GM12878 (cell line): ENCODE results near the gene ARHGAP21. TPM values are rescaled to one million over a fixed set of nuclear protein-coding genes. Genes with fewer than 3 reads are reported as not detected.

Experiments
- ATAC-seq: fragments of 200-7000 bp; cut with Tn5 transposase; 3 replicates; pipeline ENCODE4 v1.9.1; 2020; ENCODE audit warnings: mild to moderate bottlenecking, moderate library complexity
- BruUV-seq: library from RNA; stranded (reverse); fragments of 400-500 nt; replicated peaks from 2 replicates; lab custom pipeline; 2021; lab: Mats Ljungman, UMichigan
- CTCF ChIA-PET: fragments of 300-600 bp; sonication (Branson Sonifier 250); formaldehyde crosslinking; extraction: SDS; loops from one replicate; lab custom pipeline; 2021; ENCODE audit warnings: inconsistent platforms; lab: Yijun Ruan, JAX
- POLR2A ChIA-PET: fragments of 350-600 bp; formaldehyde crosslinking; extraction: SDS; loops from one replicate; lab custom pipeline; 2021; ENCODE audit warnings: inconsistent platforms; lab: Charles Lee
- RAD21 ChIA-PET: fragments of 300-600 bp; sonication (Branson Sonifier 250); formaldehyde crosslinking; loops from one replicate; lab custom pipeline; 2023; ENCODE audit warnings: antibody characterized with exemption; ENCODE audit not compliant: unreplicated experiment; lab: Charles Lee
- SMC1A ChIA-PET: fragments of 300-600 bp; sonication (Branson Sonifier 250); formaldehyde crosslinking; loops from one replicate; lab custom pipeline; 2023; ENCODE audit not compliant: unreplicated experiment, uncharacterized antibody; lab: Charles Lee
- DNase-seq: peaks from one replicate; pipeline ENCODE4 v3.0.0-alpha.2; 2011; ENCODE audit warnings: low read depth, low spot score
- FAIRE-seq: peaks from 3 replicates; lab custom pipeline; 2011; peaks lifted over from hg19 to GRCh38; lab: Jason Lieb, UNC
- H2AFZ ChIP-seq: 2 replicates; pipeline ENCODE4 v1.6.0; 2011; ENCODE audit warnings: low read depth, low read length, control low read depth; ENCODE audit not compliant: control insufficient read depth
- H3K27ac ChIP-seq: 2 replicates; pipeline ENCODE4 v1.5.1; 2011; ENCODE audit warnings: control low read depth; ENCODE audit not compliant: control insufficient read depth, insufficient read depth
- H3K27me3 ChIP-seq, 2 experiments: replicated peaks in 1 of 2; 2 replicates each; pipeline versions ENCODE4 v1.6.0 to v1.6.1; 2011; ENCODE audit warnings: low read length in 1 of 2; ENCODE audit not compliant: control insufficient read depth in 2 of 2, insufficient read depth in 2 of 2
- H3K36me3 ChIP-seq, 2 experiments: 2 replicates each; pipeline ENCODE4 v1.5.1; 2011; ENCODE audit warnings: low read length in 1 of 2; ENCODE audit not compliant: control insufficient read depth in 2 of 2, insufficient read depth in 2 of 2
- H3K4me1 ChIP-seq: 2 replicates; pipeline ENCODE4 v1.6.1; 2011; ENCODE audit warnings: mild to moderate bottlenecking, low read length, moderate library complexity, mixed read lengths; ENCODE audit not compliant: control insufficient read depth, insufficient read depth
- H3K4me2 ChIP-seq: 2 replicates; pipeline ENCODE4 v1.6.0; 2011; ENCODE audit warnings: control low read depth; ENCODE audit not compliant: control insufficient read depth, insufficient read depth
- H3K4me3 ChIP-seq: fragments of 200-600 bp; sonication (generic); 2 replicates; pipeline ENCODE4 v1.5.1; 2016
- H3K79me2 ChIP-seq: 2 replicates; pipeline ENCODE4 v1.6.0; 2011; ENCODE audit warnings: low read length; ENCODE audit not compliant: control insufficient read depth, insufficient read depth
- H3K9ac ChIP-seq: 2 replicates; pipeline ENCODE4 v1.8.0; 2011; ENCODE audit warnings: low read length, control low read depth, mixed read lengths; ENCODE audit not compliant: control insufficient read depth, insufficient read depth
- H3K9me3 ChIP-seq: replicated peaks from 3 replicates; pipeline ENCODE4 v1.5.1; 2011; ENCODE audit warnings: mild to moderate bottlenecking, low read length; ENCODE audit not compliant: control insufficient read depth, insufficient read depth
- H4K20me1 ChIP-seq: 2 replicates; pipeline ENCODE4 v1.6.0; 2011; ENCODE audit not compliant: control insufficient read depth, insufficient read depth
- CBX3 ChIP-seq: fragments of 200-600 bp; sonication (generic); IDR thresholded peaks from 2 replicates; pipeline ENCODE4 v1.6.1; 2016; ENCODE audit warnings: low read depth, borderline replicate concordance
- CREM ChIP-seq: IDR thresholded peaks from 2 replicates; pipeline ENCODE4 v1.6.1; 2014; ENCODE audit warnings: antibody characterized with exemption, low read depth
- EP300 ChIP-seq, 2 experiments: fragments of 150-350 bp in 1 of 2; IDR thresholded peaks; 2 replicates each; pipeline ENCODE4 v1.6.1; 2011 to 2012; ENCODE audit warnings: low read depth in 2 of 2, low read length in 2 of 2, borderline replicate concordance in 1 of 2, improper control_type of control experiment in 1 of 2, inconsistent platforms in 1 of 2; ENCODE audit not compliant: control insufficient read depth in 1 of 2
- ETV6 ChIP-seq, 2 experiments: fragments of 450-650 bp in 1 of 2; IDR thresholded peaks in 1 of 2; conservative IDR thresholded peaks in 1 of 2; 2 replicates each; pipeline ENCODE4 v1.6.1; 2014; ENCODE audit warnings: antibody characterized with exemption in 1 of 2, borderline replicate concordance in 1 of 2, low read depth in 1 of 2, mild to moderate bottlenecking in 1 of 2, moderate library complexity in 1 of 2
- MTA3 ChIP-seq: IDR thresholded peaks from 2 replicates; pipeline ENCODE4 v1.6.1; 2012; ENCODE audit warnings: low read length, inconsistent platforms, borderline replicate concordance
- RAD21 ChIP-seq: IDR thresholded peaks from 2 replicates; pipeline ENCODE4 v1.6.1; 2011; ENCODE audit warnings: mild to moderate bottlenecking, low read depth, low read length, moderate library complexity; ENCODE audit not compliant: insufficient read depth
- TAF1 ChIP-seq: IDR thresholded peaks from 2 replicates; pipeline ENCODE4 v1.6.1; 2011; ENCODE audit warnings: mild to moderate bottlenecking, low read depth, low read length, borderline replicate concordance
- ZBED1 ChIP-seq: IDR thresholded peaks from 2 replicates; pipeline ENCODE4 v1.6.1; 2016; ENCODE audit warnings: borderline replicate concordance
- WGBS: methylation state at CpG from one replicate; pipeline ENCODE4 v1.1.6; 2016; ENCODE audit warnings: low lambda C conversion rate; ENCODE audit not compliant: insufficient replicate concordance, insufficient coverage; ENCODE audit errors: missing lambda C conversion rate; 5-methylcytosine and 5-hydroxymethylcytosine counted together
- in situ Hi-C: fragments of 300-500 bp; cut with MboI; formaldehyde crosslinking; loops from 9 replicates; pipeline ENCODE4 v1.14.3; 2018; ENCODE audit warnings: mixed read lengths
- intact Hi-C: fragments of 100-400 bp; cut with micrococcal nuclease; formaldehyde crosslinking; loops from one replicate; pipeline ENCODE4 v1.14.2; 2022; ENCODE audit not compliant: unreplicated experiment
- polyA plus RNA-seq, 11 experiments: library from polyadenylated mRNA; depleted of rRNA in 4 of 11; unstranded in 6 of 11; stranded (reverse) in 5 of 11; fragments of >200 nt; fragmentation: Nextera tagmentation in 4 of 11; fragmentation: Illumina TruSeq in 1 of 11; extraction: Ambion mirVana in 4 of 11; extraction: Trizol in 1 of 11; gene quantifications; 1 replicate in 1 of 11; 2 replicates in 10 of 11; pipeline versions ENCODE4 v1.2.1 to v1.2.3, GENCODE V29; 2011 to 2016; ENCODE audit warnings: inconsistent platforms in 2 of 11, missing spikeins in 2 of 11, low read depth in 1 of 11
- total RNA-seq, 4 experiments: library from RNA; depleted of rRNA in 3 of 4; stranded (reverse); fragments of >200 nt in 3 of 4; fragmentation: Illumina TruSeq in 1 of 4; extraction: Trizol in 1 of 4; gene quantifications; 2 replicates each; pipeline versions ENCODE4 v1.2.1 to v1.2.3, GENCODE V29; 2013 to 2021

The ARHGAP21 gene
- total and polyA plus RNA-seq, 10 of the 15 experiments (the other 5 are each of a cell fraction or from before 2014, with no cell fraction given): 11.7 to 103 (median 37.6) TPM

DNA sequence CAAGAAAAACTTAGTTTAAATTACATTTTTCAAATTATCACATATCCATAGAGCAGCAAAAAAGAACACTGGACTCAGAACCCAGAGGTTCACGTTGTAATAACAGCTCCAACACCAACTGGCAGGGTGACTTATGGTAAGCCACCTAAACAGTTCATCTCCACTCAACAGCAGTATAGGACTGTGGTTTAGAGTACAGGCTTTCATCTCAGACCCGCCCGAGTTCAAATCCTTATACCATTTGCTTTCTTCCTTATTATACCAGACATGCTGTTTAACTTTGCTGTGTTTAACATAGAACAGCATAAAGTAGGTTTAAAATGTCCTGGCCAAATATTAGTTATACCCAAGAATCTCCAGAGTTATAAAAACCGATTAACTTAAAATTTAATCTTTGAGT is 97.9 kb downstream of the ARHGAP21 start:
- Histone ChIP-seq H3K4me3 (no peak overlapping the region), H3K27me3 (no peaks in the 10 kb centered on the region), H2AFZ (no peak overlapping the region), H3K4me1 (no peaks in the 10 kb centered on the region), H3K36me3 (peaks cover 0 to 3% of the 10 kb centered on the region in 2 experiments; a peak in 2 of 4 replicates), H3K27ac (no peak overlapping the region), H3K9me3 (no peaks in the 10 kb centered on the region), H3K4me2 (no peak overlapping the region), H4K20me1 (no peaks in the 10 kb centered on the region), H3K9ac (no peak overlapping the region), H3K79me2 (no peaks in the 10 kb centered on the region)
- TF ChIP-seq ETV6 (conservative IDR thresholded peaks at IDR 0.05 in 1 of 2, IDR thresholded peaks at IDR 0.05 in 1 of 2; ENCODE audit: borderline replicate concordance in 1 of 2, low read depth in 1 of 2) (no peak), CBX3 (no peak), RAD21 (no peak), MTA3 (no peak), CREM (no peak), ZBED1 (no peak), EP300 (IDR thresholded peaks at IDR 0.05; ENCODE audit: borderline replicate concordance in 1 of 2, control insufficient read depth in 1 of 2, low read depth in 2 of 2, low read length in 2 of 2) (no peak), TAF1 (no peak)
- ChIA-PET SMC1A (interaction anchor here (1.1 kb wide), 1 partner anchor 20 kb away, joined by 3 read pairs; no protein-coding TSS in a partner anchor), CTCF (interaction anchor here (1.3 kb wide), 1 partner anchor 8 kb away, joined by 4 read pairs; no protein-coding TSS in a partner anchor), RAD21 (no interaction called here), POLR2A (no interaction called here)
- 89% methylated on average over 4 of the region's 4 CpGs for WGBS
- intact Hi-C loops (no loop called here), in situ Hi-C loops (no loop called here)
- no TSS peak for BruUV-seq
- ATAC-seq (no peak), FAIRE-seq (no peak), DNase-seq (no peak)
